ENCODE measurements around the gene VWCE.
A peak's percentile ranks its signal among the peaks of the same experiment; 100 is the strongest.

VWCE gene

GRCh38 chr11:61325649-61326414 lies 30.7 kb upstream of the VWCE start:
- DNase-seq = no peak

GRCh38 chr11:61315260-61315659 lies 20.1 kb upstream of the VWCE start:
- no peak for DNase-seq

- no peak for DNase-seq
These were observed 15.6 kb upstream of the VWCE start for GRCh38 chr11:61310749-61311148.

GRCh38 chr11:61309739-61310138 lies 14.6 kb upstream of the VWCE start:
- DNase-seq = no peak

GRCh38 chr11:61309141-61309540 lies 14.0 kb upstream of the VWCE start:
- no peak for DNase-seq

GRCh38 chr11:61307354-61307753 lies 12.2 kb upstream of the VWCE start:
- no peak for DNase-seq

- no peak for DNase-seq
These were observed 11.1 kb upstream of the VWCE start for GRCh38 chr11:61306221-61306620.

GRCh38 chr11:61305417-61305816 lies 10.3 kb upstream of the VWCE start:
- DNase-seq = no peak

- no peak for DNase-seq
These were observed 8.6 kb upstream of the VWCE start for GRCh38 chr11:61303725-61304124.

- no peak for DNase-seq
These were observed 7.4 kb upstream of the VWCE start for GRCh38 chr11:61302550-61302949.

GRCh38 chr11:61298663-61299244 lies 3.6 kb upstream of the VWCE start:
- no peak for DNase-seq

GRCh38 chr11:61297746-61298145 lies 2.6 kb upstream of the VWCE start:
- no peak for DNase-seq

- DNase-seq = no peak
These were observed 2.2 kb upstream of the VWCE start for GRCh38 chr11:61297341-61297740.

- DNase-seq = no peak
These were observed 445 bp upstream of the VWCE start for GRCh38 chr11:61295596-61295926.

GRCh38 chr11:61293867-61294716 lies 1.0 kb downstream of the VWCE start:
- peak; percentile 70 for DNase-seq

- DNase-seq = no peak
These were observed 2.8 kb downstream of the VWCE start for GRCh38 chr11:61292356-61292755.

GRCh38 chr11:61290905-61291690 lies 4.0 kb downstream of the VWCE start:
- DNase-seq = no peak

GRCh38 chr11:61287338-61287977 lies 7.7 kb downstream of the VWCE start:
- no peak for DNase-seq

GRCh38 chr11:61283613-61284012 lies 11.5 kb downstream of the VWCE start:
- no peak for DNase-seq

- peak; percentile 63 for DNase-seq
These were observed 13.4 kb downstream of the VWCE start for GRCh38 chr11:61281581-61282250.

GRCh38 chr11:61280883-61281580 lies 14.1 kb downstream of the VWCE start:
- DNase-seq = no peak

All from NCI-H82 (cell line).